Measurements from ENCODE around the gene CCDC28A. TPM values are rescaled to one million over a fixed set of nuclear protein-coding genes. Genes with fewer than 3 reads are reported as not detected.

The CCDC28A gene
- total RNA-seq, 1 experiment from 2014 or later, result 12.0 TPM

GRCh38 chr6:138752017-138752416 lies 21.6 kb upstream of the CCDC28A start:
- Histone ChIP-seq H3K9me3 (ENCODE audit: control insufficient read depth in 1 of 2, insufficient read depth in 1 of 2, low read depth in 1 of 2, low read length in 2 of 2) (no peaks in the 10 kb centered on the region), H3K36me3 (ENCODE audit: control insufficient read depth in 1 of 2, insufficient read depth in 2 of 2, low read length in 2 of 2) (no peaks in the 10 kb centered on the region), H3K9ac (ENCODE audit: low read length) (no peak overlapping the region), H3K27me3 (ENCODE audit: insufficient read depth, low read length) (no peaks in the 10 kb centered on the region), H3K4me2 (ENCODE audit: low read length) (no peak overlapping the region), H3K4me1 (ENCODE audit: control insufficient read depth in 1 of 2, insufficient read depth in 2 of 2, low read length in 2 of 2) (no peaks in the 10 kb centered on the region), H3K27ac (ENCODE audit: low read depth, low read length) (no peak overlapping the region), H3K4me3 (replicated peaks in 1 of 2; ENCODE audit: low read depth in 1 of 2, low read length in 2 of 2) (no peak overlapping the region), H4K20me1 (ENCODE audit: insufficient read depth) (no peaks in the 10 kb centered on the region), H3K9me2 (ENCODE audit: insufficient read depth) (no peaks in the 10 kb centered on the region), H3K79me2 (ENCODE audit: insufficient read depth, low read length) (no peaks in the 10 kb centered on the region), H2AFZ (ENCODE audit: low read depth, low read length, poor library complexity, severe bottlenecking) (no peak overlapping the region)
- ChIA-PET RAD21 (ENCODE audit: low non-redundant PET in 1 of 2, low total read pairs in 2 of 2, uncharacterized antibody in 2 of 2, unreplicated experiment in 2 of 2) (no interaction called here), CTCF (no interaction called here), POLR2A (no interaction called here)
- TF ChIP-seq ZFX (IDR thresholded peaks at IDR 0.05), result no peak
- no peak for TF ChIP-seq ELF1 (IDR thresholded peaks at IDR 0.05; ENCODE audit: borderline replicate concordance, low read depth)
- no peak for TF ChIP-seq POLR2AphosphoS5 (IDR thresholded peaks at IDR 0.05; ENCODE audit: low read depth, low read length)
- no peak for TF ChIP-seq ATF3 (IDR thresholded peaks at IDR 0.05)
- no peak for TF ChIP-seq EZH2phosphoT487 (IDR thresholded peaks at IDR 0.05; ENCODE audit: borderline replicate concordance)
- TF ChIP-seq CEBPB (IDR thresholded peaks at IDR 0.05; ENCODE audit: low read depth), result no peak
- TF ChIP-seq SP1 (IDR thresholded peaks at IDR 0.05; ENCODE audit: low read depth), result no peak
- TF ChIP-seq CBX3 (IDR thresholded peaks at IDR 0.05; ENCODE audit: low read depth), result no peak
- no peak for TF ChIP-seq FOSL1 (IDR thresholded peaks at IDR 0.05; ENCODE audit: low read depth)
- no peak for TF ChIP-seq MAX (IDR thresholded peaks at IDR 0.05)
- no peak for TF ChIP-seq ZBTB33 (IDR thresholded peaks at IDR 0.05; ENCODE audit: extremely low read depth, insufficient replicate concordance, low read length)
- no peak for TF ChIP-seq SIN3A (IDR thresholded peaks at IDR 0.05; ENCODE audit: low read depth)
- TF ChIP-seq YY1 (IDR thresholded peaks at IDR 0.05; ENCODE audit: extremely low read depth, insufficient replicate concordance, low read depth, low read length), result no peak
- TF ChIP-seq SRF (IDR thresholded peaks at IDR 0.05; ENCODE audit: low read depth), result no peak
- no peak for TF ChIP-seq ZNF274 (IDR thresholded peaks at IDR 0.05; ENCODE audit: low read depth, low read length)
- TF ChIP-seq EGR1 (IDR thresholded peaks at IDR 0.05; ENCODE audit: low read depth), result no peak
- TF ChIP-seq JUND (IDR thresholded peaks at IDR 0.05), result no peak
- no peak for TF ChIP-seq REST (IDR thresholded peaks at IDR 0.05; ENCODE audit: low read depth)
- intact Hi-C loops (cut with micrococcal nuclease), result no loop called here
- BruUV-seq (replicated peaks), result no TSS peak
- DNase-seq (ENCODE audit: low read depth, low spot score), result no peak
- ATAC-seq, result no peak

Data from HCT116 (cell line).